PC-3 (cell line): Measurements from ENCODE around the gene PBX2. TPM values are rescaled to one million over a fixed set of nuclear protein-coding genes. Genes with fewer than 3 reads are reported as not detected.

Source experiments
- ATAC-seq: fragments of 200-7000 bp; cut with Tn5 transposase; 2 replicates; pipeline ENCODE4 v1.9.1; 2020; ENCODE audit warnings: mild to moderate bottlenecking, moderate library complexity
- BruUV-seq: library from RNA; stranded (reverse); fragments of 400-500 nt; replicated peaks from 2 replicates; lab custom pipeline; 2021; lab: Mats Ljungman, UMichigan
- CTCF ChIA-PET: fragments of 300-600 bp; sonication (Branson Sonifier 250); formaldehyde crosslinking; loops from one replicate; lab custom pipeline; 2022; ENCODE audit warnings: antibody characterized with exemption; lab: Charles Lee
- POLR2A ChIA-PET: fragments of 300-600 bp; sonication (Branson Sonifier 250); formaldehyde crosslinking; loops from one replicate; lab custom pipeline; 2022; ENCODE audit warnings: antibody characterized with exemption; ENCODE audit not compliant: unreplicated experiment; lab: Charles Lee
- DNase-seq: peaks from one replicate; pipeline ENCODE4 v3.0.0-alpha.2; 2015
- H2AFZ ChIP-seq: fragments of 300-600 bp; sonication (generic); 2 replicates; pipeline ENCODE4 v1.6.0; 2016; ENCODE audit warnings: antibody characterized with exemption, low read length
- H3F3A ChIP-seq: fragments of 300-600 bp; sonication (generic); one replicate; pipeline ENCODE4 v1.6.0; 2017; ENCODE audit warnings: antibody characterized with exemption, low read length, control low read depth, mild to moderate bottlenecking; ENCODE audit not compliant: unreplicated experiment
- H3K27ac ChIP-seq: fragments of 300-600 bp; sonication (generic); 2 replicates; pipeline ENCODE4 v1.5.1; 2016; ENCODE audit warnings: mild to moderate bottlenecking, low read length
- H3K27me3 ChIP-seq: fragments of 300-600 bp; sonication (generic); 2 replicates; pipeline ENCODE4 v1.6.1; 2016; ENCODE audit warnings: low read length, mixed read lengths
- H3K36me3 ChIP-seq: fragments of 300-600 bp; sonication (generic); 2 replicates; pipeline ENCODE4 v1.6.1; 2016; ENCODE audit warnings: low read depth, mixed run types, low read length, mixed read lengths
- H3K4me1 ChIP-seq: fragments of 300-600 bp; sonication (generic); 2 replicates; pipeline ENCODE4 v1.5.1; 2016; ENCODE audit warnings: low read length; ENCODE audit not compliant: insufficient read depth
- H3K4me2 ChIP-seq: fragments of 300-600 bp; sonication (generic); 2 replicates; pipeline ENCODE4 v1.6.0; 2016; ENCODE audit warnings: low read length
- H3K4me3 ChIP-seq: fragments of 300-600 bp; sonication (generic); 2 replicates; pipeline ENCODE4 v1.5.1; 2016; ENCODE audit warnings: mild to moderate bottlenecking, low read length, mixed read lengths
- H3K79me2 ChIP-seq: fragments of 300-600 bp; sonication (generic); 2 replicates; pipeline ENCODE4 v1.6.1; 2017; ENCODE audit warnings: low read length, mixed read lengths
- H3K9ac ChIP-seq: fragments of 300-600 bp; sonication (generic); 2 replicates; pipeline ENCODE4 v1.6.0; 2016; ENCODE audit warnings: mild to moderate bottlenecking, low read length
- H3K9me2 ChIP-seq: fragments of 300-600 bp; sonication (generic); replicated peaks from 2 replicates; pipeline ENCODE4 v1.6.1; 2016; ENCODE audit warnings: mixed run types, low read length, mixed read lengths
- H3K9me3 ChIP-seq: fragments of 300-600 bp; sonication (generic); 2 replicates; pipeline ENCODE4 v1.6.1; 2016; ENCODE audit warnings: low read length, mixed read lengths
- H4K20me1 ChIP-seq: fragments of 300-600 bp; sonication (generic); 2 replicates; pipeline ENCODE4 v1.6.1; 2016; ENCODE audit warnings: low read length, mixed read lengths
- EZH2 ChIP-seq: fragments of 300-600 bp; sonication (generic); IDR thresholded peaks from one replicate; pipeline ENCODE4 v1.6.1; 2017; ENCODE audit warnings: antibody characterized with exemption, mild to moderate bottlenecking, low read length; ENCODE audit not compliant: unreplicated experiment
- EZH2phosphoT487 ChIP-seq: fragments of 300-600 bp; sonication (generic); IDR thresholded peaks from 2 replicates; pipeline ENCODE4 v1.6.1; 2018; ENCODE audit warnings: mild to moderate bottlenecking, antibody characterized with exemption, low read length, borderline replicate concordance
- intact Hi-C: fragments of 100-400 bp; cut with micrococcal nuclease; formaldehyde crosslinking; loops from 2 replicates; pipeline ENCODE4 v1.9.0; 2023
- total RNA-seq: library from RNA; depleted of rRNA; stranded (reverse); fragments of >200 nt; gene quantifications from 2 replicates; pipeline ENCODE4 v1.2.3, GENCODE V29; 2014
- TF ChIP-seq, protein P1 (sequence below): fragments of 300-600 bp; sonication (generic); conservative IDR thresholded peaks from 2 replicates; pipeline ENCODE4 v1.5.1; 2017; ENCODE audit warnings: antibody characterized with exemption, low read depth, mild to moderate bottlenecking, low read length

PBX2 gene
- total RNA-seq, 1 experiment from 2014 or later = 25.3 TPM

DNA sequence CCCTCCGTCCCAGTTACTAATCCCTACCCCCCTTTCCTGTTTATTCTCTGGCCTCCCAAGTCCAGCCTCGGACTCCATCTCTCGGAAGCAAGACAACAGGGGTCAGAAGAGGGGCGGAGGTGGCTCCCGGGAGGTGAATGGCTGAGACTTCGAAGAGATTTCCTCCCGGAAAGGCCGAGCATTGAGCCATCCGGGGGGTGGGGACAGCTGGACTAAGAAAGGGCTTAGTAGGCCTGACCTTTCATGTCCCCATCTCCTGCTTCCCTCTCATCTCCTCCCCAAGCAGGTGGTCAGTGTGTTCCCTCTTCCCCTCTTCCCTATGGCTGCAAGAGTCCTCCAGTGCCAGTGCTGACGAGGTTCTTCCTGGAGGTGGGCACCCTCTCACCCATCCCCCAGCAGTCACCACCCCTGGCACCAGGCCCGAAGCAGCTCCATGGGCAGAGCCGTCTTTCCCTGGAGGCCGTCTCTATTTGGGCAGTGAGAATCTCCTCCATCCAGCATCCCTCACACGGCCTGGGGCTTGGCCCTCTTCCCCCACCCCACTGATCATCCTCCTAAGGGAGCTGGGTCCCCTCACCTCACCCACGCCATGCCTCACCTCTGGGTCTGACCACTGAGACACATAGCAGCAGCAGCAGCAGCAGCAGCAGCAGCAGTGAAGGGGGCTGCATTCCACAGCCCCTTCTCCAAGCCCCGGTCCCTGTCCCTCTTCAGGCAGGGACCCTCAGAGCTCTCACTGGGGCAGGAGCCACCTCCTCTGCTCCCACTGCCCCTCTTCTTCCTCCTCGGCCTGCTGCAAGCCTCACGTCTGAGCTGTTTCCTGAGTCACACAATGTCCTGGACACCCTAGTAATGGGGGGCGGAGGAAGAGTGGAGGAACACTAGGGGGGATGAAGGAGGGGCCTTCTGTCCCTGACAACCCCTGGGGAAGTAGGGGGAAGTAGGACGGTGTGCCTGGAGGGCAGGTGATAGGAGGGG lies 33.5 kb upstream of the PBX2 start, which contains the start of gene NOTCH4:
Gene NOTCH4, minus strand, starts transcription at position 810 of the 978 bp plus-strand sequence. Its CDS starts 139 bp downstream, at position 671.
- BruUV-seq = no TSS peak
- Histone ChIP-seq H4K20me1 (no peaks in the 10 kb centered on the region), H3K9ac (no peak within 1 kb of the TSS)

GRCh38 chr6:32222333-32223230 lies 32.6 kb upstream of the PBX2 start:
- no TSS peak for BruUV-seq
- no peaks in the 10 kb centered on the region for H3K9me2 ChIP-seq
- no peaks in the 10 kb centered on the region for H3K9me3 ChIP-seq
- H3F3A ChIP-seq = no peaks in the 10 kb centered on the region
- H4K20me1 ChIP-seq = no peaks in the 10 kb centered on the region
- no peaks in the 10 kb centered on the region for H3K4me1 ChIP-seq
- no peaks in the 10 kb centered on the region for H3K79me2 ChIP-seq
- TF ChIP-seq, protein P1, sequence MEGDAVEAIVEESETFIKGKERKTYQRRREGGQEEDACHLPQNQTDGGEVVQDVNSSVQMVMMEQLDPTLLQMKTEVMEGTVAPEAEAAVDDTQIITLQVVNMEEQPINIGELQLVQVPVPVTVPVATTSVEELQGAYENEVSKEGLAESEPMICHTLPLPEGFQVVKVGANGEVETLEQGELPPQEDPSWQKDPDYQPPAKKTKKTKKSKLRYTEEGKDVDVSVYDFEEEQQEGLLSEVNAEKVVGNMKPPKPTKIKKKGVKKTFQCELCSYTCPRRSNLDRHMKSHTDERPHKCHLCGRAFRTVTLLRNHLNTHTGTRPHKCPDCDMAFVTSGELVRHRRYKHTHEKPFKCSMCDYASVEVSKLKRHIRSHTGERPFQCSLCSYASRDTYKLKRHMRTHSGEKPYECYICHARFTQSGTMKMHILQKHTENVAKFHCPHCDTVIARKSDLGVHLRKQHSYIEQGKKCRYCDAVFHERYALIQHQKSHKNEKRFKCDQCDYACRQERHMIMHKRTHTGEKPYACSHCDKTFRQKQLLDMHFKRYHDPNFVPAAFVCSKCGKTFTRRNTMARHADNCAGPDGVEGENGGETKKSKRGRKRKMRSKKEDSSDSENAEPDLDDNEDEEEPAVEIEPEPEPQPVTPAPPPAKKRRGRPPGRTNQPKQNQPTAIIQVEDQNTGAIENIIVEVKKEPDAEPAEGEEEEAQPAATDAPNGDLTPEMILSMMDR = no peak
- TF ChIP-seq EZH2phosphoT487 (no peak), EZH2 (no peak)
- H2AFZ ChIP-seq = no peak overlapping the region
- ATAC-seq (no peak), DNase-seq (no peak)
- ChIA-PET POLR2A (no interaction called here), CTCF (no interaction called here)
- H3K27me3 ChIP-seq = peaks cover 25% of the 10 kb centered on the region
- no peak overlapping the region for H3K4me2 ChIP-seq
- H3K4me3 ChIP-seq = no peak overlapping the region
- no peaks in the 10 kb centered on the region for H3K36me3 ChIP-seq
- no peak overlapping the region for H3K9ac ChIP-seq
- H3K27ac ChIP-seq = no peak overlapping the region
- intact Hi-C loops = no loop called here

More for the DNA sequence above, 33.5 kb upstream of the PBX2 start, which contains the start of gene NOTCH4:
- intact Hi-C loops = no loop called here
- ChIA-PET POLR2A (no interaction called here), CTCF (interaction anchor here (0.7 kb wide), 1 partner anchor 55 kb away, joined by 12 read pairs; no protein-coding TSS in a partner anchor)
- Histone ChIP-seq H3F3A (no peaks in the 10 kb centered on the region), H3K27ac (no peak within 1 kb of the TSS), H3K9me3 (no peaks in the 10 kb centered on the region), H3K36me3 (no peaks in the 10 kb centered on the region), H3K9me2 (no peaks in the 10 kb centered on the region), H3K79me2 (no peaks in the 10 kb centered on the region), H2AFZ (no peak within 1 kb of the TSS), H3K4me1 (no peaks in the 10 kb centered on the region), H3K4me2 (no peak within 1 kb of the TSS), H3K4me3 (no peak within 1 kb of the TSS), H3K27me3 (peaks cover 16% of the 10 kb centered on the region)
- ATAC-seq (no peak), DNase-seq (no peak)
- TF ChIP-seq EZH2 (no peak), EZH2phosphoT487 (no peak)
- TF ChIP-seq, protein P1 = no peak
